GM21447 (cell line): Measurements from ENCODE around the gene IFIT1.

Experiments used
- ATAC-seq: cut with Tn5 transposase; IDR thresholded peaks from one replicate; pipeline ENCODE4 v1.9.1; 2021; ENCODE audit not compliant: unreplicated experiment

IFIT1 gene, protein sequence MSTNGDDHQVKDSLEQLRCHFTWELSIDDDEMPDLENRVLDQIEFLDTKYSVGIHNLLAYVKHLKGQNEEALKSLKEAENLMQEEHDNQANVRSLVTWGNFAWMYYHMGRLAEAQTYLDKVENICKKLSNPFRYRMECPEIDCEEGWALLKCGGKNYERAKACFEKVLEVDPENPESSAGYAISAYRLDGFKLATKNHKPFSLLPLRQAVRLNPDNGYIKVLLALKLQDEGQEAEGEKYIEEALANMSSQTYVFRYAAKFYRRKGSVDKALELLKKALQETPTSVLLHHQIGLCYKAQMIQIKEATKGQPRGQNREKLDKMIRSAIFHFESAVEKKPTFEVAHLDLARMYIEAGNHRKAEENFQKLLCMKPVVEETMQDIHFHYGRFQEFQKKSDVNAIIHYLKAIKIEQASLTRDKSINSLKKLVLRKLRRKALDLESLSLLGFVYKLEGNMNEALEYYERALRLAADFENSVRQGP

GRCh38 chr10:89391907-89392756, at the start of gene IFIT1:
Gene IFIT1 (plus strand): TSS chr10:89392623. CDS start chr10:89392713, 90 bp downstream.
- peak; percentile 83 for ATAC-seq

DNA sequence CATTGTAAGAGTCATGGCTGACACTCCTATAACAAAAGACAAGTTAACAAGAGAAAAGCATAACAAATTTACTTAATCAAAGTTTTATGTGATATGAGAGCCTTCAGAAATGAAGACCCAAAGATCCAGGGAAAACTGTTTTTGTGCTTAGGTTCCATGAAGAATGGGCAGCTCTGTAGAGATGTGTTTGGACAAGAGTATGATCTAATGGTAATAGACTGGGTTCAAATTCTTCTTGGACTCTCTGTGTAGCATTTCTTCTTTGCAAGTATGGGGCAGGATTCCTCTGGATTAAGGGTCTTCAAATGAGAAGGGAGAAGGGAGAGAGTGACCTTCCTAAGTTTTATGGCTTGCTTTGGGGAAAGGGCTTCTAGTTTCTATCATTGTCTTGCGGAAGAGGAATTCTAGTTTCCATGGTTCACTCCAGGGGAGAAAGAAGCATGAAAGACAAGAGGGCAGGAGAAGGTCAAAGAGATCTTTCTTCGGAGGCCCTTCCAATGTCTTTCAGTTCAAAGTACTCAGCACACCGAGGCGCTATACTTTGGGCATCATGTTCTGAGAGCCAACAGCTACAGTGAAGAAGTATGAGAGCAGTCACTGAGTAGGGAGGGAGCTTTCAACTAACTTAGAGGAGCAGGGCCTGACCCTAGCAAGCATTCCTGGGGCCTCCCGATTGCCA, 49.2 kb upstream of the IFIT1 start:
- ATAC-seq = no peak

DNA sequence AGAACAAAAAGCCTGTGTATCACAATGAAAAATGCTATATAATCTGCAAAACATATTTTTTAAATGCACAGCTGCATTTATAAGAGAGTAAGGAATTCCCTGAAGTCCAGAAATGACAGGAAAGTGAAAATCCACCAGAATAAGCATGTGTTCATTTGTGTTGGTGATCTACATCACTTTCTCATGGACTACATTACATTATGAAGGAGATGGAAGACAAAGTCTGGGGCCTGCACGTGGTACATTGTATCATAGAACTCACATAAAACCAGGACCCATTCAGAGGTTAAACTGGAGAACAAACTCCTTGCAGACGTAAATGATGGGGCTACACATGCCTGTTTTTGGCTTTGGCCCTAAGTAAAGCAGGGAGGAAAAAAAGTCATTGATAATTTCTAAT, 48.3 kb upstream of the IFIT1 start:
- ATAC-seq = no peak

- ATAC-seq = no peak
Measured at GRCh38 chr10:89345367-89346000, 46.9 kb upstream of the IFIT1 start.

DNA sequence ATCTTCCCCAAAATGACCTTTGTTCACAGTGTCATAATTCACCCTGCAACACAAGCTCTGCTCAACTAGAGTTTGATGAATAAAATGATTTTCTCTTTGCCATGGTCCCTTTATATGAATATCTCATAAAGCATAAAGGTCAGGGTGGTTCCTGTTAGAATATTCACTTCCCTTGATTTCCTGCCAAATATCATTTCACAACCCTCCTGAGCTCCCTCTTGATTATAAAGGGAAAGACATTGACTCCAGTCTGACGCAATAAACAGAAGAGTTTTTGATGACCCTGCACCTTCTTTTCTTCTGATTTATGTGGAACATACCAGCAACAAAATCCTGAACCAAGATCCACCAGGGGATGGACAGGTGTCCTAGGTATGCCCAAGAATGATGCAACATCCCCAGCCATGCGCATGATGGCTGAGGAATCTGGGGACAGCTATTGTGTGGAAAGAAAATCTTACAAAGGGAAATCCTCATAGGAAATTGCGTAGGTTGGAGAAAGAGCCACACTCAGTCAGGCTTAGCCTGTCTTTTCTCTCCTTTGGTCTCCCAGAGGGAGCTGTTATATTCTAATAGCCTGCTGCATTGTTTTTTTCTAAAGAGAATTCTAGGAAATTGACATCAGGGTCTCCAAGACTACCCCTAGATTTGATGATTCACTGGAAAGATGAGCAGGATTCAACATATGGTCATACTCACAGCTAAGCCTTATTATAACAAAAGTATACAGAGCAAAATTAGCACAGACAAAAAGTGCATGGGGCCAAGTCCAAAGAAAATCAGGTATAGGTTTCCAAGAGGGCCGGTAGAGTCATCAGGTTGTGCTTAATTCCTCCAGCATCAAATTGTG, 45.8 kb upstream of the IFIT1 start:
- ATAC-seq = no peak

DNA sequence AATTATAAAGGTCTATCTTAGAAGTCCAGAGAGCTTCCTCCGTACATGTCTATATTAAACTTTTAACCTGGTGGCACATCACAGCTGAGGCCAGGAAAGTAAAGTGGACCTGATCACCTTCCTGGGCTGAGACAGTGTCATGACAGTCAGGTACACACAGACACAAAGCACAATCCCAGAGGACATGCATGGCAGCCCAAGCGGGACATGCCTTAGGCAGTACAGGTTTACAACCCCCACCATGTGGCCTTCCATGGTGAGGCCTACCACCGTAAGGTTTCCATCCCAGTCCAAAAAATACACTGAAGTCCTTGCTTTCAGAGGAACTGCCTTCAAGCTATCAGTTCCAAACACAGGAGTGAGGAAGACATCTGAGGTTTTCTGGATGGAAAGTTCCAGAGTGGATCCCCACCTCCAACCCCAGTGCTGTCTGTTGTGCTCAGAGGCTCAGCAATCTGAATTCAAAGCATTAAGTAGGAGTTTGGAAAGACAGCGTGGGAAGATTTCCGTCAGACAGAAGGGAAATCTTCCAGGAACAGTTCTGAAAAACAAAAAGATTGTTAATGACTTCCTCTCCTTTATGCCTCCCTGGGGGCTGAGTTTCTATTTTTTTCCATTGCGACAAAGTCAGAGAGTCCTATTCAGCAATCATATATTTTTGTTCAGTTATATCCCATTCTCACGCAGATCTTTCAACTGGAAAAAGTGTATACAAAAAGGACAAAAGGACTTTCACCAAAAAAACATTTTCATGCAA, 44.5 kb upstream of the IFIT1 start:
- no peak for ATAC-seq

- no peak for ATAC-seq
Measured at GRCh38 chr10:89348481-89348880, 43.9 kb upstream of the IFIT1 start.

DNA sequence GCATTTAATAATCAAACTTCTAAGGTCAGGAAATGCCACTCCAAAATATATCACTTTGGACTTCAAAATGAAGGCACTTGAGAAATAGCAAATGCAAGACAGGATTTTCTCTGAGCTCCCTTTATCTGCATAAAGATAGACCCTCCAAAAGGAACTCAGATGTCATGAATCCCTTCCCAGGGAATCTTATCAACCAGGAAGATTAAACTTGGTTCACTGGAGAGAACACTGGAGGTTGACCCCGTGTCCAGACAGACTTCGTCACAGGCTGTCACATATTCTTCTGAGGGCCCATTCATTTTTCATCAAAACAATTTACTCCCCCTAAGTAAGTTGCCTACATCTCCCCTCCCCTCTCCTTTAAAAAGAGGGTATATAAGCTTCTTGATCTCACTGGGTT, 43.4 kb upstream of the IFIT1 start:
- ATAC-seq = no peak

- peak; percentile 56 for ATAC-seq
Measured at GRCh38 chr10:89350631-89351315, 41.6 kb upstream of the IFIT1 start.

GRCh38 chr10:89351412-89351779, 41.0 kb upstream of the IFIT1 start:
- ATAC-seq = peak; percentile 84

- peak; percentile 29 for ATAC-seq
Measured at GRCh38 chr10:89351780-89352597, 40.4 kb upstream of the IFIT1 start.

- no peak for ATAC-seq
Measured at GRCh38 chr10:89352802-89353201, 39.6 kb upstream of the IFIT1 start.

- no peak for ATAC-seq
Measured at GRCh38 chr10:89355394-89355931, 37.0 kb upstream of the IFIT1 start.

DNA sequence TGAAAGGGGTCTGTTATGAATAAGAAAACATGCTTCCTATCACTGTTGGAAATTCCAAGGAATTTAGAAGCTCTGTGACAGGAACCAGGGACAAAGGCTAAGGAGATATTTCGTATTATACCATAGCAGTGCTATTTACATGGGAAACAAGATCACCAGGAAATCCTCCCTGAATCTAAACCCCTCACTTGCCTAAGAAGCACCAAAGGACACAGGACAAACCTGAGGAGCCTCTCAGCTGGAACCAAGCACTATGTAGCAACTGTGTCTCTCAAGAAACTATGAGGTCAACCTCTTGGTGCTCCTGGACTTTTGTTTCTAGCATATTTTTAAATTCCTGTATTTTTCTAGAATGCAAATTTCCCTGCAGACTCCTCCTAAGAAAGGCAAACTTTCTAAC, 35.3 kb upstream of the IFIT1 start:
- no peak for ATAC-seq

- no peak for ATAC-seq
Measured at GRCh38 chr10:89357975-89358374, 34.4 kb upstream of the IFIT1 start.

DNA sequence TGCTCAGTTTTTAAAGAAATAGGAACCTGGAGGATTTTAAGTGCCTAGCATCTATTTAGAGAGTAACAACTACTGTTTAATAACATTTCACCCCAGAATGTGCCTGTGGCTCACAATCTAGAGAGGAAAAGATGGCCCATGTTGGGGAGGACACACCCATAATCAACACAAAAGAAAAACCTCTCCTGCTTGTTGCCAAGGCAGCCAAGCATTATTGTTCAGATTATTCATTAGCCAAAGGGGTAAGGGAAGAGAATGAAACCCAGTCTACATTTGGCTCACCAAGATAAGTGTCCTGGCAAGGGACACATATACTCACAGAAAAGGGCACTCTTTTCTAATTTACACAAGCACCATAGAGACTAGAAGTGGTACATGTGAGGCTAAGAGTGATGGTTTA, 32.3 kb upstream of the IFIT1 start:
- ATAC-seq = no peak

GRCh38 chr10:89362929-89363328, 29.5 kb upstream of the IFIT1 start:
- ATAC-seq = no peak
